ENCODE data around the gene KRT85. TPM values are rescaled to one million over a fixed set of nuclear protein-coding genes. Genes with fewer than 3 reads are reported as not detected.
"Not testable (repeated sequence)": the region's sequence is repeated elsewhere in the genome, so short reads cannot be mapped to it uniquely, and the experiment has no call there.

Gene KRT85
- total RNA-seq, 2 donors from 2014 or later: not detected

DNA sequence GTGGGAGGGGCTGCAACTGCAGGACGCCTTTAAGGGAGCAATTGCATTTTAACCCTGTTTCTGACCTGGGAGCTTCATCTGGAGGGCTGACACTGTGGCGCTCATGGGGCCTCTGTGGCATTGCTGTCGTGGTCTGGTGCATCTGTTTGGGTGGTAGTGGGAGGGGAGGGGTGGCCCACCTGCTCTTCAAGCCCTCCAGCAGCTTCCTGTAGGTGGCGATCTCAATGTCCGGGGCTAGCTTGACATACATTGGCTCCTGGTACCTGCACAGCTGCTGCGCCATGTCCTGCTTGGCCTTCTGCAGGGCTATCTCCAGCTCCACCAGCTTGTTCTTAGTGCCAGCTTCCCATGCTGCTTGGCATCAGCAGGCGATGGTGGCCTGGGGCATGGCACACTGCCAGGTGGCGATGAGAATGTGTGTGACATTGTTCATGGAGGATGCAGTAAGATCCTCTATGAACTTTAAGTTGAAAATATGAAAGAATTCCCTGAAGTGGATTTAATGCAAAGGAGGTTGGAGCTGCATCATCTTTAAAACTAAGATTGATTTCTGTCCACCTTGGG is 46.6 kb upstream of the KRT85 start:
- ATAC-seq (no peak), DNase-seq (no peak)
- TF ChIP-seq POLR2A (IDR thresholded peaks at IDR 0.05): no peak
- TF ChIP-seq, protein P1, sequence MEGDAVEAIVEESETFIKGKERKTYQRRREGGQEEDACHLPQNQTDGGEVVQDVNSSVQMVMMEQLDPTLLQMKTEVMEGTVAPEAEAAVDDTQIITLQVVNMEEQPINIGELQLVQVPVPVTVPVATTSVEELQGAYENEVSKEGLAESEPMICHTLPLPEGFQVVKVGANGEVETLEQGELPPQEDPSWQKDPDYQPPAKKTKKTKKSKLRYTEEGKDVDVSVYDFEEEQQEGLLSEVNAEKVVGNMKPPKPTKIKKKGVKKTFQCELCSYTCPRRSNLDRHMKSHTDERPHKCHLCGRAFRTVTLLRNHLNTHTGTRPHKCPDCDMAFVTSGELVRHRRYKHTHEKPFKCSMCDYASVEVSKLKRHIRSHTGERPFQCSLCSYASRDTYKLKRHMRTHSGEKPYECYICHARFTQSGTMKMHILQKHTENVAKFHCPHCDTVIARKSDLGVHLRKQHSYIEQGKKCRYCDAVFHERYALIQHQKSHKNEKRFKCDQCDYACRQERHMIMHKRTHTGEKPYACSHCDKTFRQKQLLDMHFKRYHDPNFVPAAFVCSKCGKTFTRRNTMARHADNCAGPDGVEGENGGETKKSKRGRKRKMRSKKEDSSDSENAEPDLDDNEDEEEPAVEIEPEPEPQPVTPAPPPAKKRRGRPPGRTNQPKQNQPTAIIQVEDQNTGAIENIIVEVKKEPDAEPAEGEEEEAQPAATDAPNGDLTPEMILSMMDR (IDR thresholded peaks at IDR 0.05): no peak
- H3K4me1 ChIP-seq: no peaks in the 10 kb centered on the region
- H3K4me3 ChIP-seq: no peak overlapping the region
- H3K27ac ChIP-seq: no peak overlapping the region
- intact Hi-C loops (cut with DNase I): no loop called here
- 40 to 45% methylated on average over 2 to 8 of the region's 8 CpGs for WGBS, 2 donors
- H3K9me3 ChIP-seq: no peaks in the 10 kb centered on the region
- H3K27me3 ChIP-seq: no peaks in the 10 kb centered on the region
- no peaks in the 10 kb centered on the region for H3K36me3 ChIP-seq (replicated peaks in 1 of 2; ENCODE audit: insufficient read depth in 1 of 2, low read depth in 2 of 2)

DNA sequence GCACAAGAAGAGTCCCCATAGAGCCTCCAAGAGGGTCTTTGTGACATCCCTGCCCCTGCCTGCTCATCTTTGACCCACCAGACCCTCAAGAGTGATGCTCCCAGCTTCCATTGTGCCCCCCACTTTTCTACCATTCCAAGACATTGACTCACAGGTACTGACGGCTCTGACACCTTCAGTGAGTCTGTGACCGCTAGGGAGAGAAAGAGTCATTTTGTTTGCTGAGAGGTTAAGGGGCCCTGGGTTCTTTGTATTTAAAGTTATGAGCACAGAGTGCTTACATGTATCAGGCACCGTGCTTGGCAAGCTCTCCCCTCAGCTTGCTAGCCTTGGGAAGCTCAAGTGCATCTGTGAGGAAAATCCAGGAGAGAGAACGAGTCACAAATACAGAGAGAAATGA is 45.9 kb upstream of the KRT85 start:
- WGBS, 2 donors: 53 to 63% methylated on average over 4 of the region's 4 CpGs
- intact Hi-C loops (cut with DNase I): no loop called here

DNA sequence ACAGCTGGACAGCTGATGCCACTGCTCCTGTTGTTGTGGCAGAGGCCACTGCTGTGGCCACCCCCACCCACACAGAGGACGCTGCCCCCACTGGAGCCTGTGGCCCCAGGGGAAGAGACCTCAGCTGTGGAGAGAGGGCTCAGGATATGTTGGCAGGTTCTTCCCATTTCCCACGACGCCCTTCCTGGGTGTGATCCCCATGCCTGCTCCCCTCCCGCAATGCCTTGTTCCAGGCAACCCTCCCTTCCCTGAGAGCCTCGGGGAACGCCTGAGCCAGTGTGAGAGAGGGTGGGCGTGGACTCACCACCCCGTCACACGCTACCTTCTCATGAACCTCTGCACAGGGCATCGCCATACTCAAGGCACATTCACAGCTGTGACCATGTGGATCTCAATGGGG is 44.5 kb upstream of the KRT85 start:
- H3K27me3 ChIP-seq: no peaks in the 10 kb centered on the region
- ATAC-seq (no peak), DNase-seq (no peak)
- no peak overlapping the region for H3K4me3 ChIP-seq
- TF ChIP-seq POLR2A (IDR thresholded peaks at IDR 0.05): no peak
- TF ChIP-seq, protein P1 (IDR thresholded peaks at IDR 0.05): no peak
- H3K27ac ChIP-seq: no peak overlapping the region
- H3K4me1 ChIP-seq: no peaks in the 10 kb centered on the region
- no peaks in the 10 kb centered on the region for H3K9me3 ChIP-seq
- no peaks in the 10 kb centered on the region for H3K36me3 ChIP-seq (replicated peaks in 1 of 2; ENCODE audit: insufficient read depth in 1 of 2, low read depth in 2 of 2)
- intact Hi-C loops (cut with DNase I): no loop called here
- 92 to 97% methylated on average over 9 of the region's 10 CpGs for WGBS, 2 donors

More for the DNA sequence above, 45.9 kb upstream of the KRT85 start:
- DNase-seq (no peak), ATAC-seq (no peak)
- Histone ChIP-seq H3K4me3 (no peak overlapping the region), H3K4me1 (no peaks in the 10 kb centered on the region), H3K9me3 (no peaks in the 10 kb centered on the region), H3K36me3 (replicated peaks in 1 of 2; ENCODE audit: insufficient read depth in 1 of 2, low read depth in 2 of 2) (no peaks in the 10 kb centered on the region), H3K27ac (no peak overlapping the region), H3K27me3 (no peaks in the 10 kb centered on the region)
- TF ChIP-seq, protein P1 (IDR thresholded peaks at IDR 0.05): no peak
- TF ChIP-seq POLR2A (IDR thresholded peaks at IDR 0.05): no peak

DNA sequence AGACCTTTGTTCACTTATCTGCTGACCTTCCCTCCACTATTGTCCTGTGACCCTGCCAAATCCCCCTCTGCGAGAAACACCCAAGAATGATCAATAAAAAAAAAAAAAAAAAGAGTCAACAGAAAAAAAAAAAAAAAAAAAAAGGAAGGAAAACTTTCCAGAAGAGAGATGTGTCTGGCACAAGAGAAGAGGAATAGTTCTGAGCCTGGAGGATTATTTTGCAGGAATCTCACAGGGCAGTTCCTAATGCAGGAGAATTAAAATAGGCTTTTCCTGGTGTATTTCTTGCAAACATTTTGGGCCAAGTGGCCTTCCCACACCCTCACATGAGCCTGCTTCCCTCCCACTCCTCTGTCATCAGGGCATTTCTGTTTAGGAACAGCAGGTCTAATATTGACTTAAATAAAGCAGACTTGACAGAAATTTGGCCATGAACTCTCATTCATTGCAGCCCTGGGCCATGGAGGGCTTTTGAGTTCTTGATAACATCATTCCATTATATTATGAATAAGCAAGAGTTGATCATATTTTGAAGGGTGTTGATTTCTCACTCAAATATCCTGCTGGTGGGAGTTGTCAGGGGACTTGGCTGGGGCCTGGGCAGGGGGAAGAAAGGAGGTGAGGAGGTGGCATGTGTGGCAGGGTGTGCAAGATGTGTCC is 43.4 kb upstream of the KRT85 start:
- DNase-seq; H3K36me3 ChIP-seq (replicated peaks in 1 of 2; ENCODE audit: insufficient read depth in 1 of 2, low read depth in 2 of 2); H3K27me3 ChIP-seq; ATAC-seq; H3K4me3 ChIP-seq; intact Hi-C loops (cut with DNase I); H3K27ac ChIP-seq; H3K9me3 ChIP-seq; H3K4me1 ChIP-seq: not testable (repeated sequence)
- no CpG with 5 or more reads among the region's 1 CpG for WGBS, 2 donors

DNA sequence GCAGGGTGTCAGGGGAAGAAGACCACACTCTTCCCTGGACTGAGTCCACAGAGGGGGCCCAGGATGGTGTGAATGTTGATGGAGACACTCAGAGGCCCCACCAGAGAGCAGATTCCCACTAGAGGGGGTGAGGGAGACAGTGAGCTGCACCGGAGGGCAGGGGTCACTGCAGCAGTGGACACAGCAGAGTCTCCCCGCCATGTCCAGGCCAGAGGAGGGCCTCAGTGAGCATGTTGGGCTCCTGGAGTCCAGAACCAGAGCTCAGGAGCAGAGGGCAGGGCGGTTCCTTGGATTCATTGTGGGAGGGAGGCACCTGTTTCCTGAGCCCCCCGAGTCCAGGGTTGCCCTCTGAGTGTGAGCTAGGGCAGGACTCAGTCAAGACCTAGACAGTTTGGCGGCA is 40.6 kb upstream of the KRT85 start:
- DNase-seq (no peak), ATAC-seq (no peak)
- Histone ChIP-seq H3K36me3 (replicated peaks in 1 of 2; ENCODE audit: insufficient read depth in 1 of 2, low read depth in 2 of 2) (no peaks in the 10 kb centered on the region), H3K27ac (no peak overlapping the region), H3K4me1 (no peaks in the 10 kb centered on the region), H3K27me3 (no peaks in the 10 kb centered on the region), H3K9me3 (no peaks in the 10 kb centered on the region), H3K4me3 (no peak overlapping the region)
- intact Hi-C loops (cut with DNase I): no loop called here
- WGBS, 2 donors: 80 to 85% methylated on average over 2 to 5 of the region's 5 CpGs
- TF ChIP-seq POLR2A (IDR thresholded peaks at IDR 0.05): no peak
- TF ChIP-seq, protein P1 (IDR thresholded peaks at IDR 0.05): no peak
